GM13976 (cell line): ENCODE data around the gene HSPA1B.
A peak's percentile ranks its signal among the peaks of the same experiment; 100 is the strongest.

Experiments
- DNase-seq: peaks from one replicate; pipeline ENCODE4 v3.0.0; 2012; ENCODE audit warnings: low spot score
- CTCF ChIP-seq: IDR thresholded peaks from 2 replicates; pipeline ENCODE4 v1.5.1; 2012; ENCODE audit warnings: borderline replicate concordance, mild to moderate bottlenecking; ENCODE audit not compliant: insufficient read depth; ENCODE audit errors: extremely low read depth, missing control alignments, control extremely low read depth
- in situ Hi-C: fragments of 300-500 bp; cut with MboI; formaldehyde crosslinking; loops from one replicate; pipeline ENCODE4 v1.12.0; 2022; ENCODE audit warnings: low sequenced_read_pairs, mixed read lengths, inconsistent platforms; ENCODE audit not compliant: unreplicated experiment

HSPA1B gene

GRCh38 chr6:31781244-31782125, 46.1 kb upstream of the HSPA1B start:
- in situ Hi-C loops = no loop called here
- TF ChIP-seq CTCF = no peak
- DNase-seq = no peak

- TF ChIP-seq CTCF = no peak
- no peak for DNase-seq
- in situ Hi-C loops = no loop called here
Observed at GRCh38 chr6:31782126-31782855, 45.2 kb upstream of the HSPA1B start.

GRCh38 chr6:31784098-31784925, 43.2 kb upstream of the HSPA1B start:
- in situ Hi-C loops = no loop called here
- no peak for TF ChIP-seq CTCF
- no peak for DNase-seq

- TF ChIP-seq CTCF = no peak
- in situ Hi-C loops = no loop called here
- DNase-seq = no peak
Observed at GRCh38 chr6:31785475-31785874, 42.1 kb upstream of the HSPA1B start.

- peak; percentile 52 for TF ChIP-seq CTCF
- in situ Hi-C loops = no loop called here
- DNase-seq = peak; percentile 68
Observed at GRCh38 chr6:31791324-31792089, 36.0 kb upstream of the HSPA1B start.

GRCh38 chr6:31792090-31792374, 35.5 kb upstream of the HSPA1B start:
- no peak for TF ChIP-seq CTCF
- DNase-seq = no peak
- in situ Hi-C loops = no loop called here
